Measurements from ENCODE around the gene RBFOX2.
"Not testable (repeated sequence)": the region's sequence is repeated elsewhere in the genome, so short reads cannot be mapped to it uniquely, and the experiment has no call there.

The RBFOX2 gene

GRCh38 chr22:35997438-35997837, 31.2 kb downstream of the RBFOX2 start:
- Histone ChIP-seq H3K9ac (ENCODE audit: low read length) (no peak overlapping the region), H3K4me3 (ENCODE audit: low read length) (no peak overlapping the region), H3K4me1 (ENCODE audit: control insufficient read depth, insufficient read depth, low read length) (peaks cover 24% of the 10 kb centered on the region), H3K27me3 (ENCODE audit: control insufficient read depth, insufficient read depth, low read length) (no peaks in the 10 kb centered on the region), H3K27ac (ENCODE audit: low read depth, low read length) (peak overlapping the region; percentile 69), H3K36me3 (ENCODE audit: control insufficient read depth, insufficient read depth, low read length) (no peaks in the 10 kb centered on the region)

- Histone ChIP-seq H3K4me3 (ENCODE audit: low read length) (no peak overlapping the region), H3K27me3 (ENCODE audit: control insufficient read depth, insufficient read depth, low read length) (no peaks in the 10 kb centered on the region), H3K36me3 (ENCODE audit: control insufficient read depth, insufficient read depth, low read length) (no peaks in the 10 kb centered on the region), H3K9ac (ENCODE audit: low read length) (no peak overlapping the region), H3K27ac (ENCODE audit: low read depth, low read length) (peak overlapping the region; percentile 69), H3K4me1 (ENCODE audit: control insufficient read depth, insufficient read depth, low read length) (peaks cover 24% of the 10 kb centered on the region)
Observed at GRCh38 chr22:35996596-35996995, 32.0 kb downstream of the RBFOX2 start.

- Histone ChIP-seq H3K4me1 (ENCODE audit: control insufficient read depth, insufficient read depth, low read length) (peaks cover 20% of the 10 kb centered on the region), H3K27me3 (ENCODE audit: control insufficient read depth, insufficient read depth, low read length) (no peaks in the 10 kb centered on the region), H3K36me3 (ENCODE audit: control insufficient read depth, insufficient read depth, low read length) (no peaks in the 10 kb centered on the region), H3K4me3 (ENCODE audit: low read length) (no peak overlapping the region), H3K9ac (ENCODE audit: low read length) (no peak overlapping the region), H3K27ac (ENCODE audit: low read depth, low read length) (peak overlapping the region; percentile 82)
Observed at GRCh38 chr22:35995772-35996171, 32.9 kb downstream of the RBFOX2 start.

GRCh38 chr22:35995348-35995747, 33.3 kb downstream of the RBFOX2 start:
- H3K27ac ChIP-seq (ENCODE audit: low read depth, low read length) = peak overlapping the region; percentile 82
- no peak overlapping the region for H3K4me3 ChIP-seq (ENCODE audit: low read length)
- H3K36me3 ChIP-seq (ENCODE audit: control insufficient read depth, insufficient read depth, low read length) = no peaks in the 10 kb centered on the region
- H3K4me1 ChIP-seq (ENCODE audit: control insufficient read depth, insufficient read depth, low read length) = peaks cover 21% of the 10 kb centered on the region
- no peak overlapping the region for H3K9ac ChIP-seq (ENCODE audit: low read length)
- H3K27me3 ChIP-seq (ENCODE audit: control insufficient read depth, insufficient read depth, low read length) = no peaks in the 10 kb centered on the region

- not testable (repeated sequence) for H3K36me3 ChIP-seq (ENCODE audit: control insufficient read depth, insufficient read depth, low read length); H3K4me3 ChIP-seq (ENCODE audit: low read length); H3K27me3 ChIP-seq (ENCODE audit: control insufficient read depth, insufficient read depth, low read length); H3K27ac ChIP-seq (ENCODE audit: low read depth, low read length); H3K9ac ChIP-seq (ENCODE audit: low read length)
- peaks cover 21% of the 10 kb centered on the region for H3K4me1 ChIP-seq (ENCODE audit: control insufficient read depth, insufficient read depth, low read length)
Observed at GRCh38 chr22:35993727-35994126, 34.9 kb downstream of the RBFOX2 start.

- no peak overlapping the region for H3K4me3 ChIP-seq (ENCODE audit: low read length)
- no peaks in the 10 kb centered on the region for H3K36me3 ChIP-seq (ENCODE audit: control insufficient read depth, insufficient read depth, low read length)
- peak overlapping the region; percentile 10 for H3K27ac ChIP-seq (ENCODE audit: low read depth, low read length)
- H3K27me3 ChIP-seq (ENCODE audit: control insufficient read depth, insufficient read depth, low read length) = no peaks in the 10 kb centered on the region
- H3K9ac ChIP-seq (ENCODE audit: low read length) = no peak overlapping the region
- peaks cover 21% of the 10 kb centered on the region for H3K4me1 ChIP-seq (ENCODE audit: control insufficient read depth, insufficient read depth, low read length)
Observed at GRCh38 chr22:35993048-35993714, 35.4 kb downstream of the RBFOX2 start.

GRCh38 chr22:35991168-35991567, 37.5 kb downstream of the RBFOX2 start:
- H3K9ac ChIP-seq (ENCODE audit: low read length) = no peak overlapping the region
- no peaks in the 10 kb centered on the region for H3K36me3 ChIP-seq (ENCODE audit: control insufficient read depth, insufficient read depth, low read length)
- no peak overlapping the region for H3K4me3 ChIP-seq (ENCODE audit: low read length)
- peaks cover 13% of the 10 kb centered on the region for H3K4me1 ChIP-seq (ENCODE audit: control insufficient read depth, insufficient read depth, low read length)
- H3K27me3 ChIP-seq (ENCODE audit: control insufficient read depth, insufficient read depth, low read length) = no peaks in the 10 kb centered on the region
- peak overlapping the region; percentile 2 for H3K27ac ChIP-seq (ENCODE audit: low read depth, low read length)

GRCh38 chr22:35988030-35988429, 40.6 kb downstream of the RBFOX2 start:
- Histone ChIP-seq H3K27ac (ENCODE audit: low read depth, low read length) (no peak overlapping the region), H3K4me1 (ENCODE audit: control insufficient read depth, insufficient read depth, low read length) (peaks cover 13% of the 10 kb centered on the region), H3K36me3 (ENCODE audit: control insufficient read depth, insufficient read depth, low read length) (no peaks in the 10 kb centered on the region), H3K27me3 (ENCODE audit: control insufficient read depth, insufficient read depth, low read length) (no peaks in the 10 kb centered on the region), H3K9ac (ENCODE audit: low read length) (no peak overlapping the region), H3K4me3 (ENCODE audit: low read length) (no peak overlapping the region)

GRCh38 chr22:35987487-35987886, 41.1 kb downstream of the RBFOX2 start:
- Histone ChIP-seq H3K27ac (ENCODE audit: low read depth, low read length) (no peak overlapping the region), H3K27me3 (ENCODE audit: control insufficient read depth, insufficient read depth, low read length) (no peaks in the 10 kb centered on the region), H3K36me3 (ENCODE audit: control insufficient read depth, insufficient read depth, low read length) (no peaks in the 10 kb centered on the region), H3K4me1 (ENCODE audit: control insufficient read depth, insufficient read depth, low read length) (peaks cover 13% of the 10 kb centered on the region), H3K4me3 (ENCODE audit: low read length) (no peak overlapping the region), H3K9ac (ENCODE audit: low read length) (no peak overlapping the region)

- Histone ChIP-seq H3K27ac (ENCODE audit: low read depth, low read length) (no peak overlapping the region), H3K4me3 (ENCODE audit: low read length) (no peak overlapping the region), H3K9ac (ENCODE audit: low read length) (no peak overlapping the region), H3K27me3 (ENCODE audit: control insufficient read depth, insufficient read depth, low read length) (no peaks in the 10 kb centered on the region), H3K4me1 (ENCODE audit: control insufficient read depth, insufficient read depth, low read length) (peaks cover 13% of the 10 kb centered on the region), H3K36me3 (ENCODE audit: control insufficient read depth, insufficient read depth, low read length) (no peaks in the 10 kb centered on the region)
Observed at GRCh38 chr22:35986088-35986487, 42.5 kb downstream of the RBFOX2 start.

- Histone ChIP-seq H3K36me3 (ENCODE audit: control insufficient read depth, insufficient read depth, low read length) (no peaks in the 10 kb centered on the region), H3K4me1 (ENCODE audit: control insufficient read depth, insufficient read depth, low read length) (peaks cover 11% of the 10 kb centered on the region), H3K4me3 (ENCODE audit: low read length) (no peak overlapping the region), H3K9ac (ENCODE audit: low read length) (no peak overlapping the region), H3K27me3 (ENCODE audit: control insufficient read depth, insufficient read depth, low read length) (no peaks in the 10 kb centered on the region), H3K27ac (ENCODE audit: low read depth, low read length) (no peak overlapping the region)
Observed at GRCh38 chr22:35985371-35985770, 43.3 kb downstream of the RBFOX2 start.

GRCh38 chr22:35984183-35985175, 44.1 kb downstream of the RBFOX2 start:
- no peaks in the 10 kb centered on the region for H3K36me3 ChIP-seq (ENCODE audit: control insufficient read depth, insufficient read depth, low read length)
- H3K27ac ChIP-seq (ENCODE audit: low read depth, low read length) = no peak overlapping the region
- H3K4me1 ChIP-seq (ENCODE audit: control insufficient read depth, insufficient read depth, low read length) = peaks cover 10% of the 10 kb centered on the region
- H3K9ac ChIP-seq (ENCODE audit: low read length) = no peak overlapping the region
- no peak overlapping the region for H3K4me3 ChIP-seq (ENCODE audit: low read length)
- no peaks in the 10 kb centered on the region for H3K27me3 ChIP-seq (ENCODE audit: control insufficient read depth, insufficient read depth, low read length)
